WERI-Rb-1 (cell line): ENCODE measurements around the gene CDH7.

Experiments used
- DNase-seq: peaks from one replicate; pipeline ENCODE4 v3.0.0-alpha.2; 2020
- H3K27ac ChIP-seq: fragments of 250-450 bp; sonication (Bioruptor Pico); 2 replicates; pipeline ENCODE4 v1.5.1; 2020; ENCODE audit warnings: mild to moderate bottlenecking, moderate library complexity
- H3K27me3 ChIP-seq: fragments of 250-450 bp; sonication (Bioruptor Pico); 2 replicates; pipeline ENCODE4 v1.5.1; 2021; ENCODE audit warnings: mild to moderate bottlenecking, low read depth, moderate library complexity; ENCODE audit not compliant: insufficient read depth, severe bottlenecking
- H3K36me3 ChIP-seq: fragments of 250-450 bp; sonication (Bioruptor Pico); 2 replicates; pipeline ENCODE4 v1.5.1; 2020; ENCODE audit warnings: mild to moderate bottlenecking, moderate library complexity
- H3K4me3 ChIP-seq: 2 replicates; pipeline ENCODE4 v1.5.1; 2011; ENCODE audit warnings: low read depth, mild to moderate bottlenecking, control low read depth, low read length
- H3K9me3 ChIP-seq: fragments of 250-450 bp; sonication (Bioruptor Pico); 2 replicates; pipeline ENCODE4 v1.5.1; 2021; ENCODE audit warnings: mild to moderate bottlenecking, moderate library complexity; ENCODE audit not compliant: severe bottlenecking
- TF ChIP-seq, protein P1 (sequence below): IDR thresholded peaks from 2 replicates; pipeline ENCODE4 v1.5.1; 2011; ENCODE audit warnings: low read depth, mild to moderate bottlenecking, control low read depth, inconsistent platforms, low read length

The CDH7 gene

DNA sequence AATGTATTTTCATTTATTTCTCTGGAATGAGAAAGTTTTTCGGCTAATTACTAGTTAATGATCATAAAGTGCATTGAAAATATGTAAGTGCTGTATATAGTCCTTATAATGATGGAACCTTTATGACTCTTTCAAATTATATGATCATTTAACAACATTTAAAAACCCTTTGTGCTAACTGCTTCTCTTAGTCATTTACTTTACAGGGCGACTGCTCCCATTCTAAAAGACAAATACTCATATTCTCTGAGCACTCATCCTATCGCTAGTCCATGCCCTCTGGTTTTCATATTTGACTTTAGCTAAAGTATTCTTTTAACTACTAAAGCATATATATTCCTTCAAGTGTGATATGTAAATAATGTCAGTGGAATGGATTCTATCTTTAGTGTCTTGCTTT, 168.2 kb downstream of the CDH7 start:
- Histone ChIP-seq H3K4me3 (no peak overlapping the region), H3K9me3 (no peaks in the 10 kb centered on the region), H3K36me3 (no peaks in the 10 kb centered on the region), H3K27me3 (no peaks in the 10 kb centered on the region), H3K27ac (no peak overlapping the region)
- TF ChIP-seq, protein P1, sequence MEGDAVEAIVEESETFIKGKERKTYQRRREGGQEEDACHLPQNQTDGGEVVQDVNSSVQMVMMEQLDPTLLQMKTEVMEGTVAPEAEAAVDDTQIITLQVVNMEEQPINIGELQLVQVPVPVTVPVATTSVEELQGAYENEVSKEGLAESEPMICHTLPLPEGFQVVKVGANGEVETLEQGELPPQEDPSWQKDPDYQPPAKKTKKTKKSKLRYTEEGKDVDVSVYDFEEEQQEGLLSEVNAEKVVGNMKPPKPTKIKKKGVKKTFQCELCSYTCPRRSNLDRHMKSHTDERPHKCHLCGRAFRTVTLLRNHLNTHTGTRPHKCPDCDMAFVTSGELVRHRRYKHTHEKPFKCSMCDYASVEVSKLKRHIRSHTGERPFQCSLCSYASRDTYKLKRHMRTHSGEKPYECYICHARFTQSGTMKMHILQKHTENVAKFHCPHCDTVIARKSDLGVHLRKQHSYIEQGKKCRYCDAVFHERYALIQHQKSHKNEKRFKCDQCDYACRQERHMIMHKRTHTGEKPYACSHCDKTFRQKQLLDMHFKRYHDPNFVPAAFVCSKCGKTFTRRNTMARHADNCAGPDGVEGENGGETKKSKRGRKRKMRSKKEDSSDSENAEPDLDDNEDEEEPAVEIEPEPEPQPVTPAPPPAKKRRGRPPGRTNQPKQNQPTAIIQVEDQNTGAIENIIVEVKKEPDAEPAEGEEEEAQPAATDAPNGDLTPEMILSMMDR: no peak
- DNase-seq: no peak

GRCh38 chr18:65919663-65920062, 168.9 kb downstream of the CDH7 start:
- no peak overlapping the region for H3K27ac ChIP-seq
- H3K36me3 ChIP-seq: no peaks in the 10 kb centered on the region
- H3K9me3 ChIP-seq: no peaks in the 10 kb centered on the region
- TF ChIP-seq, protein P1: no peak
- no peaks in the 10 kb centered on the region for H3K27me3 ChIP-seq
- no peak for DNase-seq
- H3K4me3 ChIP-seq: no peak overlapping the region

DNA sequence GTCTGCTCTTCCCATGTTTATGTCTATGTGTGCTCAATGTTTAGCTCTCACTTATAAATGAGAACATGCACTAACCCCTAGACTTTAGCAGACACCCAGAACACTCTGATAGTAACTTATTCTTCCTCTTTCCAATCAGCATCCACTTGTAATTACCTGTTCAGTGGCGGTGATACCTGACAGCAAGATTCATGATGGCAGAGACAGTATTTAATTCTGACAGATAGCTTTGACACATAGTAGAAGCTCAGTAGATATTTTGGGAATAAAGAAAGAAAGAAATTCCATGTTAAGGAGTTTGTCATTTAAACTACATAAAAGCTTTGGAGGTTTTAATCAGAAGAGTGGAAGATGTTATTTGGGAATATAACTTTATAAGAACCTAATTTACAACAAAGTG, 171.3 kb downstream of the CDH7 start:
- Histone ChIP-seq H3K9me3 (no peaks in the 10 kb centered on the region), H3K4me3 (no peak overlapping the region), H3K36me3 (no peaks in the 10 kb centered on the region), H3K27me3 (no peaks in the 10 kb centered on the region), H3K27ac (no peak overlapping the region)
- TF ChIP-seq, protein P1: no peak
- DNase-seq: no peak

DNA sequence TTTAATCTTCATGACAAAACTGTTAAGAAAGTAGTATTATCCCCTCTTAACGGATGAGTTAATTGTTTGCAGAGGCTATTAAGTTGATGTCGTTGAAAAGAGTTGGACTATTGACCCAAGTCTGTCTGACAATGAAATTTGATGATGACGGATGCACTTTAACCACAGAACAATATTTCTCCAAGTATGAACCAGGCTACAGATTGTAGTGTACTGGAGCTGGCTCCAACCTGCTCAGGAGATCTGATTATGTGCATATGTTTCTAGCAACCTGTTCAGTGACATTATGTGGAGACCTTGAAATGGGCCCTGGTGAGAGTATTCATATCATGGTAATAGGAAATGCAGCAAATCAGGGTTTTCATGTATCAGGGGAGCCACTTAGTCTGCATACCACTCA, 174.1 kb downstream of the CDH7 start:
- no peak for DNase-seq

DNA sequence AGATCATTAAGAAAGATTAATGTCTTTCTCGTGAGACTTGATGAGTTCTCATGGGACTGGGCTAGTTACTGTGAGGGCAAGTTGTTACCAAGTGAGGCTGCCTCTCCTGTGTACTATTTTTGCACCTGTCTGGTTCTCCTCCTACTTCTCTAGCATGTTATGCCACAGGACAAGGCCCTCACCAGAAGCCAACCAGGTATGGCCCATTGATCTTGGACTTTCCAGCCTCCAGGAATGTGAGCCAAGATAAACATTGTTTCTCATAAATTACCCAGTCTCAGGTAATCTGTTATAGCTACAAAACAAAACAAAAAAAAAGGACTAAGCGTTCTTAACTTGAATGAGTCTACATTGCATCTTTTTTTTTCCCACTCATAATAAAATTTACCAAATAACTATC, 184.1 kb downstream of the CDH7 start:
- no peak overlapping the region for H3K27ac ChIP-seq
- DNase-seq: no peak
- H3K4me3 ChIP-seq: no peak overlapping the region
- no peaks in the 10 kb centered on the region for H3K27me3 ChIP-seq
- H3K9me3 ChIP-seq: no peaks in the 10 kb centered on the region
- no peaks in the 10 kb centered on the region for H3K36me3 ChIP-seq
- TF ChIP-seq, protein P1: no peak

More for the DNA sequence above, 174.1 kb downstream of the CDH7 start:
- Histone ChIP-seq H3K27me3 (no peaks in the 10 kb centered on the region), H3K9me3 (no peaks in the 10 kb centered on the region), H3K4me3 (no peak overlapping the region), H3K36me3 (no peaks in the 10 kb centered on the region), H3K27ac (no peak overlapping the region)
- TF ChIP-seq, protein P1: no peak

- Histone ChIP-seq H3K27me3 (no peaks in the 10 kb centered on the region), H3K36me3 (no peaks in the 10 kb centered on the region), H3K27ac (no peak overlapping the region), H3K4me3 (no peak overlapping the region), H3K9me3 (no peaks in the 10 kb centered on the region)
- TF ChIP-seq, protein P1: no peak
- no peak for DNase-seq
Observed at GRCh38 chr18:65936678-65937077, 185.9 kb downstream of the CDH7 start.
